ENCODE results near the gene POLG2. TPM values are rescaled to one million over a fixed set of nuclear protein-coding genes. Genes with fewer than 3 reads are reported as not detected.

POLG2 gene
- 12.6 TPM for polyA plus RNA-seq (2013, experiment 1 of 2; ENCODE audit: insufficient read length)
- polyA plus RNA-seq (2013, experiment 2 of 2; ENCODE audit: insufficient read length): 12.3 TPM

DNA sequence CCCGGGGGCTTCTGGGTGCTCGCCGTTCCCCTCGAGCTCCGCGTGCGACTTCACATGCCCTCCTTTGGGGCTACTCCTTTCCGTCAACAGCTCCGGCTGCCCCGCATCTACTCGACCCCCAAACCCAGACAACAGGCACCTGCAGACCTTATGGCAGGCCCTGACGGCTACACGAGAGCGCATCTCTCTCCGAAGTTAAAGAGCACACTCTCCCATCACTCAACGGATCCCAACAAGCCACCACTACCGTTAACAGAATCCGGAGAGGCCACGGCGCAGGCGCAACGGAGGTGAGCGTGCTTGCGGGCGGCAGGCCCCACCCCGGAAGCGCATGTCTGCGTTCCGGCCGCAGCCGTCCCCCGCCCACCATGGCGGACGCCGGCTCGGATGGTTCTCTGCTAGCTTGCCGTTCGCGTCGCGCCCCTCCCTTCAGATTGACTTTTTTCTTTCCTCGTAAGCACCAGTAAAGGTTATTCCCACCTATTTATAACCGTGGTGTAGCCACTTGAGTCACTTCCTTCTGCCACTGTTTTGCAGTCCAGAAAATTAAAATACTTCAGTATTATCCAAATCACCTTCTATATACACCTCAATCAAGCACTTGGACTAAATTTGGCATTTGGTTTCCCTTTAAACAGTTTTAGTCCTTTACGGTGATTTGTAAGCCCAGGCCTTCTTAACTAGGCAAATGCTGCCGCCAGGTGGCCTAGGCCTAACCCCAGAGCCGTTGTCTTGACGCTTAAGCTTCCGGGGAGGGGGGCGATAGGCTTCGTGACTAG is at the start of gene POLG2:
POLG2 (minus strand) TSS at position 269 of the 779 bp plus-strand sequence; CDS start at position 183, 86 bp downstream.
- peak; percentile 93 for DNase-seq

- DNase-seq: no peak
Measured at GRCh38 chr17:64544742-64545141, 47.9 kb upstream of the POLG2 start.

- no peak for DNase-seq
Measured at GRCh38 chr17:64540118-64540776, 43.4 kb upstream of the POLG2 start.

DNA sequence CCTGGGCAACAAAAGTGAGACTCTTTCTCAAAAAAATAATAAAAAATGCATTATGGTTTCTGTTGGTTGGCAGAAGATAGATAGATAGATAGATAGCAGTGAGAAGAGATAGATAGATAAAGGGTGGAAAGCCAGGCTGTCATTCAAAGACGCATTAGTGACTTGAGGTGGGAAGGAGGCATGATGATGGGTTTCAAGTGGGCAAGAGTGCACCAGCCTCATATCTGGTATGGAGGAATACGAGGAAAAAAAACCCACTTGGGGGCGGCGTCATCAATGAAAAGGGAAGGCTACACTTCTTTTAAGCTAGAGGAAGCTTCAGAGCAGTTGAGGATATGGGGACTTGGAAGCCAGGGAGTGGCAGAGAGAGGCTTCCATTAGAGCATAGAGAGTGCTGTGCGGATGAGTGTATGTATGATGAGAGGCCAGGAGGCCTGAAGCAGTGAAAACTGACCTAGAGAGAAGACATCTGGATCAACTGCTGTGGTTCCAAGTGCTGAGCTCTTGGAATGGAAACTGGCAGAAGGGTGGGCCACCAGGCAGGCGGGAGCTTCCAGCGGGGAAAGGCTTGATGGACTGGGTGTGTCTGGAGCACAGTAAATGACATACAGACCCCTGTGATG is 41.8 kb upstream of the POLG2 start:
- DNase-seq: no peak

GRCh38 chr17:64537488-64537887 is 40.6 kb upstream of the POLG2 start:
- no peak for DNase-seq

GRCh38 chr17:64536913-64537312 is 40.1 kb upstream of the POLG2 start:
- no peak for DNase-seq

DNA sequence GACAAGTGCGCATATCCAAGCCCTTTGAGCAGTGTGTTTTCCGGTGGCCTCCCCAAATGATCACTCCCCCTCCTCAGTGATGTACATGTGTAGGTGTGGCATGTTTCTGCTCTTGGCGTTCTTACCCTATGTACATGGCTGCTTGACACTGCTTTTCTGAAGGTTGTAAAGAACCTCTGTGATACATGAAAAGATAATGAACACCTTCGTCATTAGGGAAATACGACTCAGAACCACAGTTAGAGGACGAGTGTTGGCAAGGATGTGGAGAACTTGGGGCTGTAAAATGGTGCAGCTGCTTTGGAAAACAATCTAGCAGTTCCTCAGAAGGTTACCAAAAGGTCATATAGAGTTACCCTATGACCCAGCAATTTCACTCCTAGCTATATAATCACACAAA is 38.5 kb upstream of the POLG2 start:
- no peak for DNase-seq

GRCh38 chr17:64534187-64534586 is 37.3 kb upstream of the POLG2 start:
- no peak for DNase-seq

GRCh38 chr17:64533784-64534183 is 36.9 kb upstream of the POLG2 start:
- DNase-seq: no peak

GRCh38 chr17:64532409-64532808 is 35.6 kb upstream of the POLG2 start:
- no peak for DNase-seq

DNA sequence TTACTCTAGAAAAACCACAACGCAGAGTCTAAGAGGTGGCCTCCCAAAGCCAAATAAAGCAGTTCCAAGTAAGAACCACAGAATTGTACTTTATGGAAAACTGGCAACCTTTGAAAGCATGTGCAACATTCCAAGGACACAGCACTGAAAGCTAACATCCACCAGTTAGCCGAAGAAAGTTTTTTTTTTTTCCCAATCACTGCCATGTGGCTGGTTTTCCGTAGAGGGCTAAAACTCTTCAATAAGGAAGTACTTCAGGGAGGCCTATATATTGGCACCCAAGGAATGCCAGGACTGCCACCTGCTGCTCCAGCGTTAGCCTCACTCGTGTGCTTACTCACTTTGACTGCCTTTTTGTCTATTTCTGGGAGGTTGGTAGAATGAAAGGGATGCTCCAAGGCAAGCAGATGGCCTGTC is 35.1 kb upstream of the POLG2 start:
- DNase-seq: peak; percentile 48

GRCh38 chr17:64529221-64529620 is 32.4 kb upstream of the POLG2 start:
- no peak for DNase-seq

DNA sequence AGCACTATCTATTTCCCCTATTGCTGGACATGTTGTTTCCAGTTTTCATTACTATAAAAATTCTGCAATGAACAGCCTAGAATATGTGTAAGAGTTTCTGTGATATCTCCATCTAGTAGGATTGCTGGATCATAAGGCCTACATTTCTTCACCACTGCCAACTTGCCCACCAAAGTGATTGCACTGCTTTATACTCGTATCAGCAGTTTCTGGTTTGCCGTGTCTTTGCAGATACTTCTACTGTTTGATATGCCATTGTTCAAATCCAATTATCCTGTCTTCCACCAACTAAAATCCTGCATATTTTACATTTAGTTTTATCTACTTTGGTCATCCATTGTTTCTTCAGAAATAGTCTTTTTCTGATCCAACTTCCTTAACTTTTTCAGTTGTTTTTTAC is 31.1 kb upstream of the POLG2 start:
- no peak for DNase-seq

DNA sequence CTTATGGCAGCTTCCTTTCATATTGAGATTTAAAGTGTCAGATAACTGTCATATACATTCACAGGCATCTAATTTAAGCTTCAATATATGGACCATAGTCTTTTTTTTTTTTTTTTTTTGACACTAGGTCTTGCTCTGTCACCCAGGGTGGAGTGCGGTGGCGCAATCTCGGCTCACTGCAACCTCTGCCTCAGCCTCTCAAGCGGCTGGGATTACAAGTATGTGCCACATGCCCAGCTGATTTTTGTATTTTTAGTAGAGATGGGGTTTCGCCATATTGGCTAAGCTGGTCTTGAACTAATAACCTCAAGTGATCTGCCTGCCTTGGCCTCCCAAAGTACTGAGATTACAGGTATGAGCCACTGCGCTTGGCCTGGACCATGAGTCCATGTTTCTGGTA is 23.5 kb upstream of the POLG2 start:
- no peak for DNase-seq

DNA sequence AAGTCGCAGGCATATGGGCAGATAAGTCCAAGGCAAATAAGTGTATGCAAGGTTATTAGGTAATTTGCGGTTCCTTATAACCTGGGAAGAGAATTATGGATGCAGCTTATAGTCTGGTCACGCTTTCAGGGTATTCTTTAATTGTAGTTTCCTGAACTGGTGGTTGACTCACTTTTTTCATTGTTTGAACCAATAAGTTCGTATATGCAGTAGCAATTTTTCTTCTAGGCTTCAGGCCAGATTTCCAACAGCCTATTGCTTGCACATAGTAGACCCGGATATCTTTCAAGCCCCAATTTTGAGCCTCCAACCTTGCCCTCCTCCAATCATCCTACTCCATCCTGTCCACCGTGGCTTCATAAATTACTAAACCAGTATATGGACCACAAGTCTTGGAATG is 22.7 kb upstream of the POLG2 start:
- no peak for DNase-seq

DNA sequence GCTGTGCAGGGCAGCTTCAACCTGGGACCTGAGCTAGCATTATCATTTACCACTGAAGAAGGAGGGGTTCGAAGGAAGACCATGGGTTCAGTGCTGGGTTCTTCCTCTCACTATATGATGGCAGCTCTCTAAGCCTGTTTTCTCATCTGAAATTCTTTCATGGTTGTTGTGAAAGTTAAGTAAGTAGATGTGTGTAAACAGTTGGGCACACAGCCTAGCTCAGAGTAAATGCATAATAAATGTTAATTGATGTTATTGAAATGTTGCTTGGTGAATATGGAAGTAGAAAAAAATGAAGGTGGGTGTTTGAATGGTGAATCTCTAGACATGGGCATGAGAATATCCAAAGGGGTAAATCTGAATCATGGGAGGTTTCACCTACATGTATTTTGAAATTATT is 19.0 kb upstream of the POLG2 start:
- no peak for DNase-seq

DNA sequence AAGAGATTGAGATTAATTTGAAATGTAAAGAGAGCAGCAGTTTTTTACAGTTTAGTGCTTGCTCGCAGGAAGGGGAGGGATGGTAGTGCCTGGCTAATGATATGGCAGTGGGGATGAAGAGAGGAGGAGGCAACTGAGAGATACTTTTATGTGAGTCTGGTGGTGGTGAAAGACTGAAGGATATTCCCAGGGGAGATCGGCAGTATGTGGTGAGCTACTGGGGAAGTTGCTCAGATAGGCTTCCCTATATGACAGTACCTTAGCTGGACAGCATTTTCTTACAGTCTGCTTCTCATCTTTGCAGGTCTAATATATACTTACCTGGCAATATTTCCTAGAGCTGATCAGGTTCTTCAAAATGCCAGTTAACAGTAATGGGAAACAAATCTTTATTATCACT is 18.6 kb upstream of the POLG2 start:
- DNase-seq: no peak

- DNase-seq: no peak
Measured at GRCh38 chr17:64509179-64509578, 12.3 kb upstream of the POLG2 start.

- DNase-seq: no peak
Measured at GRCh38 chr17:64508683-64509082, 11.8 kb upstream of the POLG2 start.

DNA sequence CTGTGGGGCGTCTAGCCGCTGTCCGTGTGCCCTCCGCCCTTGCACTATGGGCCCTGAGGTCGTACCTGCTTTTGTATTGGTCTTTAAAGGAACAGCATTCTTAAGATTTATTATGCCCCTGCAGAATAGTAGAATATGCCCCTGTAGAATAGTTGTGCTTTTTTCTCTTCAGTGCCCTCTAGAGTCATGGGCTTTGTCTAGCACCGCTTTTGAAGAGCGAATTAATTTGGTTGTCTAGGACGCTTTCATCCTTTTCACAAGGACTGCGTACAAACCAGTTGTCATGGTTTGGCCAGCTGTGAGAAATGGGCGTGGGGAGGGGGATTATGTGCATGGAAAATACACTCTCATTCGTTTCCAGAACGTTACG is 10.5 kb upstream of the POLG2 start:
- peak; percentile 68 for DNase-seq

DNA sequence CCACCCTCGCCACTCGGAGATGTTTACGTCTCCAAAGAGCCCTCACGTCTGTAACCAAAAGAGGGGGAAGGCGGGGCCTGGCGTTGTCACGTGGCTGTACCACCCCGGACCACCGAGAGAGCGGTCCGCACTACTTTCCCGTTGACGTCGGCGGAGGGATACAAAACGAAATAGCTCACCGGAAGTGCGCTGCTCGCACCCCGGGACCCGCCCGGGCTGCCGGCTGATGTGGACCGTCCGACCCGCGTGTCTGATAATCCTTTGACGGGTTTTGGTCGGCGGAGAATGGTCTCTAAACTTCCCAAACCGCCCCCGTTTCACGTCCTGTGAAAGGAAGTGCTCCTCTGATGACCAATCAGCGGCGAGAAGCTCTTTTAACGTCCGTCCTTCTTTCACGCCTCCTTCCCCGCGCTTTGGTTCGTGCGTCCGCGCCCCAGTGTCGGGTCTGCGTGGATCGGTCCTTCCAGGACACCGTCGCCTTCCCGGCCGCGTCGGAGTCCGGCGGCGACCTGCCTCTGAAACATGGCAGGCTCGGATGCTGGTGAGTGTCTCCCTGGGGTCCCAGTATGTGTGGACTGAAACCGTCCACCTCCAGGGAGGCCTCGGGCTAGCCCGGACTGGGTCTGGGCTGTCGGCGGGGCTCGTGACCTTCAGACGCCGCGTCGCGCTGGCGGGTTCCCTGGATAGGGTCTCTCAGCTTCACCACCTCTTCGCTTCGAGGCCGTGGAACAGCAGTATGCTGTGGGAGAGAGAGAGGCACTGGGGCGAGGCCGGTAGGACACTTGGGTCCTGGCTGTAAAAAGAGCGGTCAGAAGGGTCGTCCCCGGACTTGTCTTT is 9.9 kb upstream of the POLG2 start, which contains the start of gene CEP95:
CEP95 (plus strand) TSS at position 402 of the 837 bp plus-strand sequence; CDS start at position 523, 121 bp downstream.
- DNase-seq: peak; percentile 99

DNA sequence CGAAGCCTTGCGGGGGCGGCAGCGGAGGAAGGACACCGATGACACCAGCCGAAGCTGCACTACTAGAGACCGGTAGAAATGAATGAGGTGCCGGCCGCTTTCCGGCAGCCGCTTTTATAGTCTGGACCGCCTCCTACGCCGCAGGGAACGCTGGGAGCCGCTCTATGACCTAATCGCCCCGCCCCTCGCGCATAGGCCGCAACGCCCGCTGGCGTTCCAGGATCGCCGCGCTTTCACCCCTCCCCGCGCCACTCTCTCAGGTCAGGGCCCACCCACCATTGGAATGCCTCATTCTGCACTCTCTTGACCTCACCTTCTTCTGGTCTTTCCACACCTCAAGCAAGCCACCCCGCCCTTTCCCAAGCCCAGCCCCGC is 9.3 kb upstream of the POLG2 start, which contains the start of gene DDX5:
DDX5 (minus strand) TSS at position 89 of the 375 bp plus-strand sequence. CDS start 170 bp downstream, outside the sequence.
- DNase-seq: peak; percentile 97

All from fibroblast of skin of abdomen (primary cell).